HepG2 (cell line): ENCODE measurements around the gene PSMD1. TPM values are rescaled to one million over a fixed set of nuclear protein-coding genes. Genes with fewer than 3 reads are reported as not detected.

Source experiments
- BRCA1 ChIP-seq: sonication (generic); formaldehyde crosslinking; IDR thresholded peaks from 2 replicates; pipeline ENCODE4 v1.4.0; 2020; ENCODE audit warnings: missing genetic modification reagents
- CEBPG ChIP-seq: IDR thresholded peaks from 2 replicates; pipeline ENCODE4 v1.6.1; 2016
- CENPT ChIP-seq: sonication (generic); formaldehyde crosslinking; IDR thresholded peaks from 2 replicates; pipeline ENCODE4 v1.8.0; 2022; ENCODE audit warnings: low read depth, mild to moderate bottlenecking, moderate library complexity, missing genetic modification reagents
- DPF2 ChIP-seq: sonication (generic); formaldehyde crosslinking; IDR thresholded peaks from 2 replicates; pipeline ENCODE4 v1.4.0; 2020; ENCODE audit warnings: mild to moderate bottlenecking, low read depth, missing genetic modification reagents, borderline replicate concordance
- ELF3 ChIP-seq: IDR thresholded peaks from 2 replicates; pipeline ENCODE4 v1.6.1; 2016; ENCODE audit warnings: missing genetic modification reagents, missing compliant biosample characterization
- ESRRA ChIP-seq: sonication (generic); formaldehyde crosslinking; IDR thresholded peaks from 2 replicates; pipeline ENCODE4 v1.5.1; 2020; ENCODE audit warnings: mild to moderate bottlenecking, low read depth, missing genetic modification reagents
- FOXP1 ChIP-seq, 2 experiments: fragments of 450-650 bp in 1 of 2; IDR thresholded peaks; 2 replicates each; pipeline ENCODE4 v1.6.1; 2017 to 2018; ENCODE audit warnings: antibody characterized with exemption in 1 of 2
- HNF4A ChIP-seq: sonication (generic); formaldehyde crosslinking; IDR thresholded peaks from 2 replicates; pipeline ENCODE4 v1.4.0; 2020; ENCODE audit warnings: missing genetic modification reagents
- IRF2 ChIP-seq: IDR thresholded peaks from 2 replicates; pipeline ENCODE4 v1.6.1; 2018; ENCODE audit warnings: missing genetic modification reagents, missing compliant biosample characterization
- KAT2B ChIP-seq: fragments of 150-350 bp; IDR thresholded peaks from 2 replicates; pipeline ENCODE4 v1.6.1; 2014; ENCODE audit warnings: low read depth, low read length, borderline replicate concordance
- KLF9 ChIP-seq: IDR thresholded peaks from 2 replicates; pipeline ENCODE4 v1.6.1; 2016; ENCODE audit warnings: low read depth
- RELA ChIP-seq: sonication (generic); formaldehyde crosslinking; IDR thresholded peaks from 2 replicates; pipeline ENCODE4 v1.4.0; 2020; ENCODE audit warnings: missing genetic modification reagents
- SMAD3 ChIP-seq: sonication (generic); formaldehyde crosslinking; IDR thresholded peaks from 2 replicates; pipeline ENCODE4 v1.4.0; 2020; ENCODE audit warnings: missing genetic modification reagents
- TOE1 ChIP-seq: sonication (generic); formaldehyde crosslinking; IDR thresholded peaks from 2 replicates; pipeline ENCODE4 v1.4.0; 2020; ENCODE audit warnings: mild to moderate bottlenecking, missing genetic modification reagents
- ZNF350 ChIP-seq: sonication (generic); formaldehyde crosslinking; IDR thresholded peaks from 2 replicates; pipeline ENCODE4 v1.4.0; 2020; ENCODE audit warnings: mild to moderate bottlenecking, low read depth, missing genetic modification reagents, borderline replicate concordance
- ZNF354B ChIP-seq: sonication (generic); formaldehyde crosslinking; IDR thresholded peaks from 2 replicates; pipeline ENCODE4 v1.8.0; 2022; ENCODE audit warnings: mild to moderate bottlenecking, missing genetic modification reagents
- ZNF496 ChIP-seq: sonication (generic); formaldehyde crosslinking; IDR thresholded peaks from 2 replicates; pipeline ENCODE4 v1.8.1; 2023; ENCODE audit warnings: mild to moderate bottlenecking, moderate library complexity, missing genetic modification reagents; ENCODE audit not compliant: insufficient replicate concordance
- ZNF792 ChIP-seq: IDR thresholded peaks from 2 replicates; pipeline ENCODE4 v1.6.1; 2016
- polyA plus RNA-seq, 8 experiments: library from polyadenylated mRNA; depleted of rRNA in 3 of 8; stranded (reverse) in 7 of 8; unstranded in 1 of 8; fragments of >200 nt; fragmentation: Illumina TruSeq in 4 of 8; extraction: Trizol in 4 of 8; gene quantifications; 2 replicates each; pipeline versions ENCODE4 v1.2.1 to v1.2.3, GENCODE V29; 2011 to 2016; ENCODE audit warnings: low read depth in 4 of 8, missing spikeins in 1 of 8, mixed read lengths in 1 of 8; ENCODE audit not compliant: insufficient read depth in 1 of 8
- total RNA-seq, 5 experiments: library from RNA; depleted of rRNA; stranded (reverse); fragments of >200 nt; fragmentation: Illumina TruSeq; extraction: Trizol; gene quantifications; 2 replicates each; pipeline ENCODE4 v1.2.3, GENCODE V29; 2016; ENCODE audit warnings: low read depth in 1 of 5
- TF ChIP-seq, protein P1 (sequence below): sonication (generic); formaldehyde crosslinking; IDR thresholded peaks from 2 replicates; pipeline ENCODE4 v1.4.0; 2020; ENCODE audit warnings: mild to moderate bottlenecking, missing genetic modification reagents, borderline replicate concordance
- TF ChIP-seq, protein P2 (sequence below): fragments of 450-650 bp; IDR thresholded peaks from 2 replicates; pipeline ENCODE4 v1.6.1; 2017; ENCODE audit warnings: mild to moderate bottlenecking
- TF ChIP-seq, protein P3 (sequence below): sonication (generic); formaldehyde crosslinking; IDR thresholded peaks from 2 replicates; pipeline ENCODE4 v1.8.0; 2022; ENCODE audit warnings: mild to moderate bottlenecking, missing genetic modification reagents; ENCODE audit not compliant: insufficient replicate concordance

The PSMD1 gene
- total and polyA plus RNA-seq, 2 of the 13 experiments (the other 11 are each of a cell fraction or from before 2014, with no cell fraction given), result 136 to 191 TPM

DNA sequence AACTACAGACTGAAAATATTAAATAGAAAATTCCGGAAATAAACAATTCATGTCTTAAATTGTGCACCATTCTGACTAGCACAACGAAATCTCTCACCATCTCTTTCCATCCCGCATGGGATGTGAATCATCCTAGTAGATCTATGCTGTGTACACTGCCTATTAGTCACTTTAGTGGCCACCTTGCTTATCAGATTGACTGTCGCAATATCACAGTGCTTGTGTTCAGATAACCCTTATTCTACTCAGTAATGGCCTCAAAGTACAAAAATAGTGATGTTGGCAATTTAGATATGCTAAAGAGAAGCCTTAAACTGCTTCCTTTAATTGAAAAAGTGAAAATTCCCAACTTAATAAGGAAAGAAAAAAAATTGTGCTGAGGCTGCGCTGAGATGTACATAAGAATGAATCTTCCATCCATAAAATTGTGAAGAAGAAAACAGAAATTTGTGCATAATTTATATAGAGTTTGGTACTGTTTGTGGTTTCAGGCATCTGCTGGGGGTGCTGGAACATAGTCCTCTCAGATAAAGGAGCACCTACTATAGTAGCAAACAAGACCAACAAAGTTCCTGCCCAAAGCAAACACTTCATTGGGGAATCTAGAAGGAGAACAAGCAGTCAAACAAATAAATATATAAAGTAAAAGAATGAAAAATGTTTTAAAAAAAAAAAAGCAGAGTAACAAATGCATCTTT lies 12.0 kb downstream of the PSMD1 start (continued):
- TF ChIP-seq CENPT (CRISPR knock-in tag), result no peak
- no peak for TF ChIP-seq TOE1
- TF ChIP-seq RELA, result no peak
- TF ChIP-seq, protein P1, sequence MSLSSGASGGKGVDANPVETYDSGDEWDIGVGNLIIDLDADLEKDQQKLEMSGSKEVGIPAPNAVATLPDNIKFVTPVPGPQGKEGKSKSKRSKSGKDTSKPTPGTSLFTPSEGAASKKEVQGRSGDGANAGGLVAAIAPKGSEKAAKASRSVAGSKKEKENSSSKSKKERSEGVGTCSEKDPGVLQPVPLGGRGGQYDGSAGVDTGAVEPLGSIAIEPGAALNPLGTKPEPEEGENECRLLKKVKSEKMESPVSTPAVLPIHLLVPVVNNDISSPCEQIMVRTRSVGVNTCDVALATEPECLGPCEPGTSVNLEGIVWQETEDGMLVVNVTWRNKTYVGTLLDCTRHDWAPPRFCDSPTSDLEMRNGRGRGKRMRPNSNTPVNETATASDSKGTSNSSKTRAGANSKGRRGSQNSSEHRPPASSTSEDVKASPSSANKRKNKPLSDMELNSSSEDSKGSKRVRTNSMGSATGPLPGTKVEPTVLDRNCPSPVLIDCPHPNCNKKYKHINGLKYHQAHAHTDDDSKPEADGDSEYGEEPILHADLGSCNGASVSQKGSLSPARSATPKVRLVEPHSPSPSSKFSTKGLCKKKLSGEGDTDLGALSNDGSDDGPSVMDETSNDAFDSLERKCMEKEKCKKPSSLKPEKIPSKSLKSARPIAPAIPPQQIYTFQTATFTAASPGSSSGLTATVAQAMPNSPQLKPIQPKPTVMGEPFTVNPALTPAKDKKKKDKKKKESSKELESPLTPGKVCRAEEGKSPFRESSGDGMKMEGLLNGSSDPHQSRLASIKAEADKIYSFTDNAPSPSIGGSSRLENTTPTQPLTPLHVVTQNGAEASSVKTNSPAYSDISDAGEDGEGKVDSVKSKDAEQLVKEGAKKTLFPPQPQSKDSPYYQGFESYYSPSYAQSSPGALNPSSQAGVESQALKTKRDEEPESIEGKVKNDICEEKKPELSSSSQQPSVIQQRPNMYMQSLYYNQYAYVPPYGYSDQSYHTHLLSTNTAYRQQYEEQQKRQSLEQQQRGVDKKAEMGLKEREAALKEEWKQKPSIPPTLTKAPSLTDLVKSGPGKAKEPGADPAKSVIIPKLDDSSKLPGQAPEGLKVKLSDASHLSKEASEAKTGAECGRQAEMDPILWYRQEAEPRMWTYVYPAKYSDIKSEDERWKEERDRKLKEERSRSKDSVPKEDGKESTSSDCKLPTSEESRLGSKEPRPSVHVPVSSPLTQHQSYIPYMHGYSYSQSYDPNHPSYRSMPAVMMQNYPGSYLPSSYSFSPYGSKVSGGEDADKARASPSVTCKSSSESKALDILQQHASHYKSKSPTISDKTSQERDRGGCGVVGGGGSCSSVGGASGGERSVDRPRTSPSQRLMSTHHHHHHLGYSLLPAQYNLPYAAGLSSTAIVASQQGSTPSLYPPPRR, result 0 out of 2 replicates have a peak, but pooled peaks have one; percentile 46
- no peak for TF ChIP-seq FOXP1 (IDR thresholded peaks at IDR 0.05)
- peak; percentile 66; the same call in 1 of the 2 replicates for TF ChIP-seq FOXP1 (CRISPR knock-in tag; IDR thresholded peaks at IDR 0.05)
- TF ChIP-seq KAT2B, result no peak
- peak; percentile 39 for TF ChIP-seq HNF4A
- TF ChIP-seq KLF9 (CRISPR knock-in tag), result no peak
- TF ChIP-seq IRF2 (CRISPR knock-in tag), result peak; percentile 64; the same call in 1 of the 2 replicates
- peak; percentile 68; the same call in 1 of the 2 replicates for TF ChIP-seq DPF2 (CRISPR knock-in tag)
- TF ChIP-seq, protein P2, sequence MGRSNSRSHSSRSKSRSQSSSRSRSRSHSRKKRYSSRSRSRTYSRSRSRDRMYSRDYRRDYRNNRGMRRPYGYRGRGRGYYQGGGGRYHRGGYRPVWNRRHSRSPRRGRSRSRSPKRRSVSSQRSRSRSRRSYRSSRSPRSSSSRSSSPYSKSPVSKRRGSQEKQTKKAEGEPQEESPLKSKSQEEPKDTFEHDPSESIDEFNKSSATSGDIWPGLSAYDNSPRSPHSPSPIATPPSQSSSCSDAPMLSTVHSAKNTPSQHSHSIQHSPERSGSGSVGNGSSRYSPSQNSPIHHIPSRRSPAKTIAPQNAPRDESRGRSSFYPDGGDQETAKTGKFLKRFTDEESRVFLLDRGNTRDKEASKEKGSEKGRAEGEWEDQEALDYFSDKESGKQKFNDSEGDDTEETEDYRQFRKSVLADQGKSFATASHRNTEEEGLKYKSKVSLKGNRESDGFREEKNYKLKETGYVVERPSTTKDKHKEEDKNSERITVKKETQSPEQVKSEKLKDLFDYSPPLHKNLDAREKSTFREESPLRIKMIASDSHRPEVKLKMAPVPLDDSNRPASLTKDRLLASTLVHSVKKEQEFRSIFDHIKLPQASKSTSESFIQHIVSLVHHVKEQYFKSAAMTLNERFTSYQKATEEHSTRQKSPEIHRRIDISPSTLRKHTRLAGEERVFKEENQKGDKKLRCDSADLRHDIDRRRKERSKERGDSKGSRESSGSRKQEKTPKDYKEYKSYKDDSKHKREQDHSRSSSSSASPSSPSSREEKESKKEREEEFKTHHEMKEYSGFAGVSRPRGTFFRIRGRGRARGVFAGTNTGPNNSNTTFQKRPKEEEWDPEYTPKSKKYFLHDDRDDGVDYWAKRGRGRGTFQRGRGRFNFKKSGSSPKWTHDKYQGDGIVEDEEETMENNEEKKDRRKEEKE, result no peak
- TF ChIP-seq ELF3 (CRISPR knock-in tag), result peak; percentile 15; the same call in 1 of the 2 replicates
- peak; percentile 85 for TF ChIP-seq CEBPG (CRISPR knock-in tag)
- TF ChIP-seq ZNF354B (CRISPR knock-in tag), result no peak
- 0 out of 2 replicates have a peak, but pooled peaks have one; percentile 39 for TF ChIP-seq ZNF792
- TF ChIP-seq, protein P3, sequence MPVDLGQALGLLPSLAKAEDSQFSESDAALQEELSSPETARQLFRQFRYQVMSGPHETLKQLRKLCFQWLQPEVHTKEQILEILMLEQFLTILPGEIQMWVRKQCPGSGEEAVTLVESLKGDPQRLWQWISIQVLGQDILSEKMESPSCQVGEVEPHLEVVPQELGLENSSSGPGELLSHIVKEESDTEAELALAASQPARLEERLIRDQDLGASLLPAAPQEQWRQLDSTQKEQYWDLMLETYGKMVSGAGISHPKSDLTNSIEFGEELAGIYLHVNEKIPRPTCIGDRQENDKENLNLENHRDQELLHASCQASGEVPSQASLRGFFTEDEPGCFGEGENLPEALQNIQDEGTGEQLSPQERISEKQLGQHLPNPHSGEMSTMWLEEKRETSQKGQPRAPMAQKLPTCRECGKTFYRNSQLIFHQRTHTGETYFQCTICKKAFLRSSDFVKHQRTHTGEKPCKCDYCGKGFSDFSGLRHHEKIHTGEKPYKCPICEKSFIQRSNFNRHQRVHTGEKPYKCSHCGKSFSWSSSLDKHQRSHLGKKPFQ (CRISPR knock-in tag), result no peak
- TF ChIP-seq ZNF496 (CRISPR knock-in tag), result no peak
- TF ChIP-seq BRCA1 (CRISPR knock-in tag), result no peak
- no peak for TF ChIP-seq ZNF350 (CRISPR knock-in tag)
- TF ChIP-seq SMAD3, result 0 out of 2 replicates have a peak, but pooled peaks have one; percentile 28
- no peak for TF ChIP-seq ESRRA (CRISPR knock-in tag)
